Renal cortical epithelial cell (primary cell): ENCODE measurements around the gene ZNF106. TPM values are rescaled to one million over a fixed set of nuclear protein-coding genes. Genes with fewer than 3 reads are reported as not detected.

Experiments used
- DNase-seq: peaks from one replicate; pipeline ENCODE4 v3.0.0-alpha.2; 2011; ENCODE audit warnings: low read depth
- total RNA-seq: library from RNA; depleted of rRNA; stranded (reverse); fragments of >200 nt; gene quantifications from 2 replicates; pipeline ENCODE4 v1.2.3, GENCODE V29; 2014

Gene ZNF106
- 28.3 and 52.8 TPM in 2 replicates for total RNA-seq

DNA sequence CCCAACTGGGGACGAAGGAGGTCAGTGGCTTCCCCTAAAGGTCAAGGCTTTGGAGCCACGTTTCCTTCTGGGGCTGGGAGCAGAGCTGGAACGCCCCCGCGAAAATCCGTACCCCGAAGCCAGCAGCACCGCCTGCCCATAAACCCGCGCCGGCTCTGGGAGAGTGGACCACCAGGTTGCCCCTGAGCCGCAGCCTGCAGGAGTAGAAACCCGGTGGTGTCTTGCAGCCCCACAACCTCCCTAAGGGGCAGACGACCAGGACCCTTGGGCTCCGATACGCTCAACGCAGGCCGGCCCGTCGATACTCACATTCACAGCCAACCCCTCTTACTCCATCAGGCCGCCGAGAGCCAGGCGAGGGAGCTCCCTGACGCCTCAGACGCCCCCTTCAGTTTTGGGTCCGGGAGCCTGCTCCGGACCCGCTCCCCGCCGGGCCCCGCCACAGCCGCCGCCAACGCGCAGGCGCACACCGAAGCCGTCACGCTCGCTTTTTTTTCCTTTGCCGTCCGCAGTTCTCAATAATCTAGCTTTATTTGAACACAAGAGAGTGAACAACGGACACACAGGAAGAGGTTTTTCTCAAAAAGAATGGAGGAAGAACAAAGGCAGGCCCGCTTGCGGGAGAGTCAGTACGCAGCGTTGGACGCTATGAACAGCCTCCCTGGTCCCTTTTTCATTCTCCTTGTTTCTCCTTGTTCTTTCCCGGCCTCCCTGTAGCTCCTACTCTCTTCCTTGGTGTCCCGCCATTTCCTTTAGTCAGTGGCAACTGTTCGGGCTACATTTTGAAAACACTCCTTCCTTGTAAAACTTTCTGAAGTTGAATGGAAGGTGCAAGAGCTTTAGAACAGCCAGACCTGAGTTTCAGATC, at the start of gene ZNF106:
ZNF106 (minus strand) TSS at position 471 of the 868 bp plus-strand sequence. CDS start 18,852 bp downstream, outside the sequence.
- peak; percentile 86 for DNase-seq

- no peak for DNase-seq
Measured at GRCh38 chr15:42533246-42533645, 42.3 kb upstream of the ZNF106 start.

GRCh38 chr15:42528970-42529369, 38.0 kb upstream of the ZNF106 start:
- no peak for DNase-seq

DNA sequence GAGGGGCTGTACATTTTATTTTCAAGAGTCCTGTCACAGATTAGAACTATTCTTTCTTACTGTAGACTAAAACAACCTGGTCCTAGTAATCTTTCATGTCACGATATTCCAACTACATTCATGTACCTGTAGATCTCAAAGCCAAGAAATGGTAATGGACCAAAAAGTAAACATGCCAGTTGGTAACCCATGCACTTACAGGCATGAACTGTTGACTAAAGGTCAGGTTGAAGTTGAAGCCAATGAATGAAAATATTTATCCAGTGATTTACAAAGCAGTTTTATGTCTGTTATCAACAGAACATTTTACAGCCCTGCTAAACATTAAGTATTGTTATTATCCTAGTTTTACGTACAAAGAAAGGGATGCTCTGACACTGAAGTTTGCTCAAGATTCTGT, 32.4 kb upstream of the ZNF106 start:
- DNase-seq: no peak

GRCh38 chr15:42511007-42511391, 20.1 kb upstream of the ZNF106 start:
- DNase-seq: peak; percentile 43

GRCh38 chr15:42510258-42511006, 19.5 kb upstream of the ZNF106 start:
- DNase-seq: no peak

- DNase-seq: no peak
Measured at GRCh38 chr15:42508263-42508690, 17.3 kb upstream of the ZNF106 start.

GRCh38 chr15:42507514-42507913, 16.6 kb upstream of the ZNF106 start:
- DNase-seq: no peak

DNA sequence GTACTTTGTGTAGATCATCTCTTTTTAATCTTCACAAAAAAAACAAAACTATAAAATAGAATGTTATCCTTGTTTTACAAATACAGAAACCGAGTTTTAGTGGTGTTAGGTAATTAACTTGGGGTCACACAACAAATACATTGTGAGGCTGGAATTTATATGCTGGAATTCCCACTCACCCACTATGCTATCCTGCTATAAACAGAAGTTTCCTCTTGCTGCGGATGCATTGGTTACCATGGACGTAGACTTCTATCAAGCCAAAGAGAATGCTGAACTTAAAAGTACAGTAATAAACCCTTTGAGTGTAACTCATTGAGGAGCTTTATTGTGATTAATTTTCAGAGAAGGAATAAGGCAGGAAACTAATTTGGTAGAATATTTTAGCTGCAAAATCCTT, 13.7 kb upstream of the ZNF106 start:
- peak; percentile 28 for DNase-seq

DNA sequence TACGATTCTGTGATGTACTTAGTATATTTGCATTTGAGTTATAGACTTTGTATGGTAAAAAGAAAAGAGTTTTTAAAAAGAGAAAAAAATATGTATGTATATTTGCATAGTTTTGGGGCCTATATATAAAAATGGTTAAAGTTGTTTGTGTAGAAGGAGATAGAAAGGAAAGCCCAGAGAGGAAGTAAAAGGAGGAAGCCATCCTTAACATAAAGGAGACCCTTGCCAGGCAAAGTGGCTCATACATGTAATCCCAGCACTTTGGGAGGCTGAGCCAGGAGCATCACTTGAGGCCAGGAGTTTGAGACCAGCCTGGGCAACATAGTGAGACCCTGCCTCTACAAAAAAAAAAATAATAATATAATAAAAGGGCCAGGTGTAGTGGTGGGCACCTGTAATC, 12.9 kb upstream of the ZNF106 start:
- DNase-seq: no peak

- no peak for DNase-seq
Measured at GRCh38 chr15:42502477-42502876, 11.5 kb upstream of the ZNF106 start.

DNA sequence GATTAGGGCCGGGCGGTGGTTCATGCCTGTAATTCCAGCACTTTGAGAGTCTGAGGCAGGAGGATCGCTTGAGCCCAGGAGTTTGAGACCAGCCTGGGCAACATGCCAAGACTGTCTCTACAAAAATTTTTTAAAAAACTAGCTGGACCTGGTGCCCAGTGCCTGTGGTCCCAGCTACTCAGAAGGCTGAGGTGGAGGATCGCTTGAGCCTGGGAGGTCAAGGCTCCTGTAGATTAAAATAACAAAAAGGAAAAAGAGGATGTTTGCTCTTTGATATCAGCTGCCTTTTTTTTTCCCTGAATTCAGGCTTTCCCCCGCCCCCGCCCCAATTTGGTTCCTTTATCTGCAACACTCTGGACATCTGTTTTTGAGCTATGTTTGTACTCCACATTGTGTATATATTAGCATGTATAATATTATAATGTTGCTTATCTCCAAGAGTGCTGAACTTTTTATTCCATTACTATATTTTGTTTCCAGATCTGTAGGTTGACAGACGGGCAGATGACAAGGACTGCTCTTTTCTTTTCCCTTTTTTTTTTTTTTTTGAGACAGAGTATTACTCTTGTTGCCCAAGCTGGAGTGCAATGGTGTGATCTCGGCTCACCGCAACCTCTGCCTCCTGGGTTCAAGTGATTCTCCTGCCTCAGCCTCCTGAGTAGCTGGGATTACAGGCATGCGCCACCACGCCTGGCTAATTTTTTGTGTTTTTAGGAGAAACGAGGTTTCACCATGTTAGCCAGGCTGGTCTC, 9.1 kb upstream of the ZNF106 start:
- no peak for DNase-seq

- DNase-seq: no peak
Measured at GRCh38 chr15:42498212-42499068, 7.5 kb upstream of the ZNF106 start.

DNA sequence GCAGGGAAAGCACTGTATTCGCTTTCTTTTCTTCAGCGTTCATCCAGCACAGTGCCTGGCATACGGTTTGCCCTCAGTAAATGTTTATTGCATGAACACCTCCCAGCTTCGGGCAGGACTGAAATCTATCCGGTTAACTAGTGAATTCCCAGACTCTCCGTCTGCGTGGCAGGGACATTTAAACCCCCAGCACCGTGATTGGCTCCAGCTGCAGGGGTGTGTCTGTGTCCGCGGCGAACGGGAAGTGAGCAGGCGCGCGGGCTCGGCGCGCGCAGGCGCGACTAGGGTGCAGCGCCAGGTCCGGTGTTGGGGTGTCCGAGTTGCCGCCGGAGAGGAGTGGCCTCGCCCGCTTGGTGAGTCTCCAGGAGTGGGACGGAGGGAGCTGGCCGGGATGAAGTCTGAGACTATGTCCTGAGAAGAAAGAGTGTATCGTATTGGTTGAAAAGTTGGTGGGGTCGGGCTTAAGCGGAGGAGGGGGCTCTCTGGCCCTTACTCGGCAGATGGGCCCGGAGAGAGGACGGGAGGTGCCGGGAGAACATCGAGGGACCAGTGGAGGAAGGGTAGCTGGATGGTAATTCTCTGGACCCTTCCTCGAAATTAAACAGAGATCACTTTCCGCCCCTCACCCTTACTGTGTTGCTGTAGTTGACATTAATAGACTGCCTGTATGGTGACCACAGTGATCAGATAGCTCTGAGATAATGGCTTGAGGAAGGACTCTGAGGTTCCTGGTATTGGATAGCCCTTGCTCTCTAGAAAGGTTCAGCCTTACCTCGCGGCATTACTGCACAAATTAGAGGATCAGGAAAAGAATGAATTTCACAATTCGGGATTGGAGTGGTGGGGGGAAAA, 4.6 kb upstream of the ZNF106 start, which contains the start of gene SNAP23:
SNAP23 (plus strand) TSS at position 274 of the 852 bp plus-strand sequence. CDS start 16,213 bp downstream, outside the sequence.
- DNase-seq: peak; percentile 95

DNA sequence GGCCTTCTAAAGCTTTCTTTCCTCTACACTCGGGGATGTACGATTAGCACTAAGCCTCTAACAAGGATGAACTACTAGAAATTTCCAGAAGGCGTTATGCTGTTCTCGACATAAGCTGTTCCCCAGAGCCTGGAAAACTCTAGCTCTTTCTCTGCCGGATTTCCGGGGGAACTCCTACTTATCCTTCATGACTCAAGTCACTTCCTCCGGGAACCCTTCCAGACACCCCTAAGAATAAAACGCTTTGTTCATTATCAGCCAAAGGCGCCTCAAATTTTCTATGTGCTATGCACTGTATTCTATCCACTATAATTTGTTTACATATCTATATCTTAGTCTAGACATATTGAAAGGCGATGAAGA, 4.0 kb upstream of the ZNF106 start:
- peak; percentile 73 for DNase-seq

DNA sequence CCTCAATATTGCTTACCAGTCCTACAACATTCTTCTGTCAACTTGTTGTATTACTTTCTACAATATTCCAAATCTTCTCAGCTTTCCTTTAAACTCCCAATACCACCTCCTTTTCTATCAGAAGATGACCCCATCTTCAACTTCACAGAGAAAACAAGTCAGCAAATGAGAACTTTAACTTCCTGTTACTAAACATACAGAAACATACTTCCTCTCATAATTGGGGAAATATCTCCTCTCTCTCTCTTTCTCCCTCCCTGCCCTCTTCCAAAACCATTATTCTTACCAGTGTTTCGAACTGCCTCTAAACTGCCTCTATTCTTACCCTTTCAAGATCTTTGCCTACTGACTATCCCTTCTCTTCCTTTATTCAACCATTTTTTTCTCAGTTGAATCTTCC, 2.7 kb upstream of the ZNF106 start:
- no peak for DNase-seq

DNA sequence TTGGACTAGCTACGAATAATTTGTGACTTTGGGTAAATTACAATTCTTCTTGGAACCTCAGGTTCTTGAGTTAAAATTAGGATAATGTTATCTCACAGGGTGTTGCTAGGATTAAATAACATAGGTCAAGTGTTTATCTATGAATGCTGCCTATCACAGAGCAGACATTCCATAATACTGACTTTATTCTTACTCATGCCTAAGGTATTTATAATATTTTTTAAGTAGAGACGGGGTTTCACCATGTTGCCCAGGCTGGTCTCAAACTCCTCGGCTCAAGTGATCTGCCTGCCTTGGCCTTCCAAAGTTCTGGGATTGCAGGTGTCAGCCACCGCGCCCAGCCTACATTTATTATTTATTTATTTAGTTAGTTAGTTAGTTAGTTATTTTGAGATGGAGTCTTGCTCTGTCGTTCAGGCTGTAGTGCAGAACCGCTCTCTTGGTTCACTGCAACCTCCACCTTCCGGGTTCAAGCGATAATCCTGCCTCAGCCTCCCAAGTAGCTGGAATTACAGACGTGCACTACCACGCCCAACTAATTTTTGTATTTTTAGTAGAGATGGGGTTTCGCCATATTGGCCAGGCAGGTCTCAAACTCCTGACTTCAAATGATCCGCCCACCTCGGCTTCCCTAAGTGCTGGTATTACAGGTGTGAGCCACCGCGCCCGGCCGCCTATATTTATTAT, 741 bp upstream of the ZNF106 start:
- peak; percentile 77 for DNase-seq

GRCh38 chr15:42490291-42490670, 660 bp downstream of the ZNF106 start:
- DNase-seq: peak; percentile 9

- no peak for DNase-seq
Measured at GRCh38 chr15:42483677-42484076, 7.3 kb downstream of the ZNF106 start.

DNA sequence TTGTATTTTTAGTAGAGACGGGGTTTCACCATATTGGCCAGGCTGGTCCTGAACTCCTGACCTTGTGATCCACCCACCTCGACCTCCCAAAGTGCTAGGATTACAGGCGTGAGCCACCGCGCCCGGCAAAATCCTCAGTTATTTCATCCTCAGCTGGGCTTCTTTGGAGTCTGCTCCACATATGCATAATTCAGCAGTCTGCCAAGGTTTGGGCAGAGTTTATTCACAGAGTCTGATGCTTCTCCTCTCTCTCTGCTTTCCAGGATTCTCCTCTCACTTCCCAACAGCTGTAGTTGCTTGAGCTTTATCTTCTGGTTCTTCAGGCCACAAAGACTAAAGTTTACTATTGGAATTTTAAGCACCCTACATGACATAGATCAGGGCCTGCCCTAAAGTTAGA, 8.2 kb downstream of the ZNF106 start:
- no peak for DNase-seq
